Ovary (tissue), 9 donors: ENCODE results near the gene PARD3. TPM values are rescaled to one million over a fixed set of nuclear protein-coding genes. Genes with fewer than 3 reads are reported as not detected.

Experiments
- DNase-seq, 5 donors: peaks; one replicate each; pipeline ENCODE4 v3.0.0-alpha.2; 2019 to 2020
- H3K27ac ChIP-seq, 2 donors: fragments of 200-600 bp; one replicate each; pipeline versions ENCODE4 v1.5.1 to v1.8.0; 2019 to 2022
- H3K27me3 ChIP-seq: fragments of 200-600 bp; one replicate; pipeline ENCODE4 v1.8.0; 2022
- H3K36me3 ChIP-seq: fragments of 200-600 bp; sonication (generic); one replicate; pipeline ENCODE4 v1.5.1; 2019
- H3K4me1 ChIP-seq: one replicate; pipeline ENCODE4 v1.8.1; 2013; ENCODE audit warnings: mild to moderate bottlenecking, moderate library complexity; ENCODE audit not compliant: insufficient read depth
- H3K4me3 ChIP-seq: fragments of 200-600 bp; sonication (generic); one replicate; pipeline ENCODE4 v1.5.1; 2017
- H3K9me3 ChIP-seq, 2 donors: fragments of 200-600 bp in 1 of 2; sonication (generic) in 1 of 2; one replicate each; pipeline versions ENCODE4 v1.5.1 to v1.8.1; 2013 to 2019; ENCODE audit warnings: mild to moderate bottlenecking in 1 of 2, moderate library complexity in 1 of 2
- EP300 ChIP-seq: sonication (generic); formaldehyde crosslinking; IDR thresholded peaks from one replicate; pipeline ENCODE4 v1.6.1; 2017; ENCODE audit warnings: antibody characterized with exemption
- POLR2A ChIP-seq: fragments of 450-650 bp; IDR thresholded peaks from one replicate; pipeline ENCODE4 v1.6.1; 2017; ENCODE audit warnings: antibody characterized with exemption, mild to moderate bottlenecking, moderate library complexity
- WGBS, 3 donors: extraction: QIAGEN DNeasy Blood & Tissue Kit in 1 of 3; methylation state at CpG; one replicate each; pipeline versions ENCODE4 v1.1.5 to v1.1.7; 2013 to 2017; 5-methylcytosine and 5-hydroxymethylcytosine counted together
- intact Hi-C, 4 donors: fragments of 100-400 bp; cut with DNase I; formaldehyde crosslinking; loops; one replicate each; pipeline versions ENCODE4 v1.11.0 to v1.15.1; 2022 to 2023
- polyA plus RNA-seq, 2 donors: library from polyadenylated mRNA; stranded (reverse); fragments of 200-250 nt in 1 of 2; fragments of 350-450 nt in 1 of 2; fragmentation: Illumina TruSeq in 1 of 2; extraction: RNeasy Lipid Tissue Mini Kit (QIAGEN cat#74804) in 1 of 2; gene quantifications; one replicate each; pipeline ENCODE4 v1.2.3, GENCODE V29; 2013 to 2014
- total RNA-seq, 7 donors: library from RNA; depleted of rRNA in 2 of 7; stranded (reverse); fragments of >200 nt in 2 of 7; fragmentation: NEBNext Ultra II Directional in 3 of 7; extraction: Animal tissue kit (Norgen Biotek cat#: 25700) in 3 of 7; gene quantifications; one replicate each; pipeline versions ENCODE4 v1.1.0 to v1.2.4, GENCODE V29; 2016 to 2023
- TF ChIP-seq, protein P1 (sequence below), 3 donors: fragments of 450-650 bp in 2 of 3; fragments of 200-600 bp in 1 of 3; IDR thresholded peaks; one replicate each; pipeline versions ENCODE4 v1.5.1 to v1.8.0; 2016 to 2022; ENCODE audit warnings: antibody characterized with exemption in 3 of 3, mild to moderate bottlenecking in 1 of 3
- donor health status: DM: no; HTN: no; CAD: no; lungs with moderate emphysema.
- donor health status: DM: no; HTN: no; CAD: no.
- donor health status: Bipolar disorder and iron deficiency.
- donor health status: DM: yes; HTN: yes; CAD: no.
- donor health status: DM: no; HTN: no; CAD: no.
- donor health status: DM: yes; HTN: yes; CAD: no.

PARD3 gene
- total and polyA plus RNA-seq, 9 donors, result 31.8 to 92.3 (median 67.1) TPM

DNA sequence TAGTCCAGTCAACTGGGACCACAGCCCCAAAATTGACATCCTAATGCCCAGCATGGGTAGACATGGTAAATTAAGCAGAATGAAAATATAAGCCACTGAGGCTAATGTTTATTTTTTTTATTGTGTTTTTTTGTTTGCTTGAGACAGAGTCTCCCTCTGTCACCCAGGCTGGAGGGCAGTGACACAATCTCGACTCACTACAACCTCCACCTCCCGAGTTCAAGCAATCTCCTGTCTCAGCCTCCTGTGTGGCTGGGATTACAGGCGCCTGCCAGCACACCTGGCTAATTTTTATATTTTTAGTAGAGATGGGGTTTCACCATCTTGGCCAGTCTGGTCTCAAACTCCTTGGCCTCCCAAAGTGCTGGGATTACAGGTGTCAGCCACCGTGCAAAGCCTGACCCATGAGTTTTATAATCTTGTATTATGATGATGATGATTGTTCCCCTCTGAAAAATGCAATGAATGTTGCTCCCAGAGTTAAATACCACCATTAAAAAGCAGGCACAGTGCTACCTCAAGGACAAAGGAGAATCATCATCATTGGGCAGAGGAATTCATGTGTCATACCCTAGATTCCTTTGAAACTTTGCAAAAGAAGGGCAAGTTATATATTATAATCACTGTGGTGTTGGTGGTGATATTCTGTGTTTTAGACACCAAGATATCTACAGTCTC, 228.0 kb downstream of the PARD3 start:
- no peak overlapping the region for H3K4me3 ChIP-seq
- intact Hi-C loops, result no loop called here

GRCh38 chr10:34585422-34586112, 229.5 kb downstream of the PARD3 start:
- no peaks in the 10 kb centered on the region for H3K9me3 ChIP-seq
- H3K4me3 ChIP-seq, result no peak overlapping the region
- 93 to 97% (median 94%) methylated on average over 2 of the region's 2 CpGs for WGBS, 3 donors
- DNase-seq, result no peak
- TF ChIP-seq, protein P1, sequence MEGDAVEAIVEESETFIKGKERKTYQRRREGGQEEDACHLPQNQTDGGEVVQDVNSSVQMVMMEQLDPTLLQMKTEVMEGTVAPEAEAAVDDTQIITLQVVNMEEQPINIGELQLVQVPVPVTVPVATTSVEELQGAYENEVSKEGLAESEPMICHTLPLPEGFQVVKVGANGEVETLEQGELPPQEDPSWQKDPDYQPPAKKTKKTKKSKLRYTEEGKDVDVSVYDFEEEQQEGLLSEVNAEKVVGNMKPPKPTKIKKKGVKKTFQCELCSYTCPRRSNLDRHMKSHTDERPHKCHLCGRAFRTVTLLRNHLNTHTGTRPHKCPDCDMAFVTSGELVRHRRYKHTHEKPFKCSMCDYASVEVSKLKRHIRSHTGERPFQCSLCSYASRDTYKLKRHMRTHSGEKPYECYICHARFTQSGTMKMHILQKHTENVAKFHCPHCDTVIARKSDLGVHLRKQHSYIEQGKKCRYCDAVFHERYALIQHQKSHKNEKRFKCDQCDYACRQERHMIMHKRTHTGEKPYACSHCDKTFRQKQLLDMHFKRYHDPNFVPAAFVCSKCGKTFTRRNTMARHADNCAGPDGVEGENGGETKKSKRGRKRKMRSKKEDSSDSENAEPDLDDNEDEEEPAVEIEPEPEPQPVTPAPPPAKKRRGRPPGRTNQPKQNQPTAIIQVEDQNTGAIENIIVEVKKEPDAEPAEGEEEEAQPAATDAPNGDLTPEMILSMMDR (IDR thresholded peaks at IDR 0.05), result no peak
- no peak for TF ChIP-seq EP300
- TF ChIP-seq POLR2A, result no peak
- peaks cover 3% of the 10 kb centered on the region for H3K4me1 ChIP-seq
- intact Hi-C loops, result no loop called here
- no peak overlapping the region for H3K27ac ChIP-seq
- H3K36me3 ChIP-seq, result no peaks in the 10 kb centered on the region
- no peaks in the 10 kb centered on the region for H3K27me3 ChIP-seq

More for the DNA sequence above, 228.0 kb downstream of the PARD3 start:
- no peaks in the 10 kb centered on the region for H3K27me3 ChIP-seq
- H3K36me3 ChIP-seq, result no peaks in the 10 kb centered on the region
- TF ChIP-seq EP300, result no peak
- TF ChIP-seq, protein P1 (IDR thresholded peaks at IDR 0.05), result no peak
- TF ChIP-seq POLR2A, result no peak
- no peaks in the 10 kb centered on the region for H3K9me3 ChIP-seq
- H3K27ac ChIP-seq, result no peak overlapping the region
- H3K4me1 ChIP-seq, result peaks cover 3% of the 10 kb centered on the region
- no peak for DNase-seq
- 93 to 94% (median 94%) methylated on average over 4 of the region's 4 CpGs for WGBS, 3 donors

- no peaks in the 10 kb centered on the region for H3K36me3 ChIP-seq
- H3K4me3 ChIP-seq, result no peak overlapping the region
- H3K4me1 ChIP-seq, result peaks cover 3% of the 10 kb centered on the region
- H3K27ac ChIP-seq, result no peak overlapping the region
- H3K27me3 ChIP-seq, result no peaks in the 10 kb centered on the region
- intact Hi-C loops, result no loop called here
- H3K9me3 ChIP-seq, result no peaks in the 10 kb centered on the region
- TF ChIP-seq EP300 (no peak), POLR2A (no peak)
- TF ChIP-seq, protein P1 (IDR thresholded peaks at IDR 0.05), result no peak
- DNase-seq, result no peak
Measured at GRCh38 chr10:34584164-34584563, 230.9 kb downstream of the PARD3 start.

DNA sequence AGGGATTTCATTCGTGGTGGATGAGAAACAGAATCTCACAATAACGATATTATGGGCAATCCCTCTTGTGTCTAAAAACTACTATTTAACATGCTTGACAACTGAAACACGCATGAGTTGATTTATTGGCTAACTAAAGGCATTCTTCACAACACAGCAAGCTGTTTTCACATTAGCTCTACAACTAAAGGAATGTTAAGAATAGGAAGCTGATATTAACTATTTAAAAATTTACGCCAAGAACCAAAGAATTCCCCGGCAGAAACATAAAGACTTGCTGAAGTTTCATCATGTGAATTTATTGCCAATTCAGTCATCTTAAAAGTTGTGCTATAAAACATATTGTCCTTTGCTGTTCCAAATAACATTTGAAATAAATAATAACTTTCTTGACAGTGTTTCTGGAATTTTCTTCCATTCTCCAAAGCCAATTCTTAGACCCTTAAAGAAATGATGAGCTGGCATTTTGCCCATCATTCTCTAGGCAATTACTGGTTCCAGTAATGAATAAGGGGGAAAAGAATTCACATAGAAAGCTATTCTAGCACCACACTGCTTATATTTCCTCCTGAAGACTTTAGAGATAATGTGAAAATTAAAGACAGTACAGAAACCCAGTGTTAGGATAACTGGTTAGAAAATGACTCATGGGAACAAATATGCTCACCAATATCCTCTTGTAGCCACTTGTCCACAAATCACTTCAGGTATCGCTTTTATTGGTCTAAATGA, 233.1 kb downstream of the PARD3 start:
- intact Hi-C loops, result no loop called here
- H3K27ac ChIP-seq, result no peak overlapping the region
- H3K4me3 ChIP-seq, result no peak overlapping the region
- TF ChIP-seq EP300, result no peak
- no peak for TF ChIP-seq POLR2A
- TF ChIP-seq, protein P1 (IDR thresholded peaks at IDR 0.05), result no peak
- H3K4me1 ChIP-seq, result peaks cover 3% of the 10 kb centered on the region
- H3K9me3 ChIP-seq, result no peaks in the 10 kb centered on the region
- no peak for DNase-seq
- H3K27me3 ChIP-seq, result no peaks in the 10 kb centered on the region
- no peaks in the 10 kb centered on the region for H3K36me3 ChIP-seq
- WGBS, 3 donors, result 44 to 51% (median 44%) methylated on average over 6 of the region's 6 CpGs
